IMR-90 (cell line): ENCODE data around the gene SLIT3. TPM values are rescaled to one million over a fixed set of nuclear protein-coding genes. Genes with fewer than 3 reads are reported as not detected.

Source experiments
- ATAC-seq: fragments of 200-7000 bp; cut with Tn5 transposase; 2 replicates; pipeline ENCODE4 v1.9.1; 2020; ENCODE audit warnings: low read depth, mild to moderate bottlenecking, moderate library complexity
- BruUV-seq: library from RNA; stranded (reverse); fragments of 400-500 nt; replicated peaks from 2 replicates; lab custom pipeline; 2021; lab: Mats Ljungman, UMichigan
- CTCF ChIA-PET: fragments of 300-600 bp; formaldehyde crosslinking; extraction: SDS; loops from one replicate; lab custom pipeline; 2021; ENCODE audit warnings: antibody characterized with exemption; lab: Yijun Ruan, JAX
- POLR2A ChIA-PET: fragments of 300-600 bp; sonication (Branson Sonifier 250); formaldehyde crosslinking; loops from one replicate; lab custom pipeline; 2022; ENCODE audit warnings: antibody characterized with exemption; ENCODE audit not compliant: unreplicated experiment; lab: Charles Lee
- DNase-seq: peaks from one replicate; pipeline ENCODE4 v3.0.0; 2013
- H2AFZ ChIP-seq: replicated peaks from 2 replicates; pipeline ENCODE3; 2013; ENCODE audit warnings: low read length, mild to moderate bottlenecking; ENCODE audit not compliant: poor library complexity
- H2AK5ac ChIP-seq: 2 replicates; pipeline ENCODE4 v1.6.1; 2013; ENCODE audit warnings: low read depth, low read length, inconsistent platforms
- H2AK9ac ChIP-seq: replicated peaks from 2 replicates; pipeline ENCODE3; 2013; ENCODE audit warnings: mild to moderate bottlenecking, low read depth, low read length, moderate library complexity; ENCODE audit not compliant: poor library complexity
- H2BK120ac ChIP-seq: 2 replicates; pipeline ENCODE4 v1.6.1; 2013; ENCODE audit warnings: low read depth, low read length, inconsistent platforms
- H2BK15ac ChIP-seq: 3 replicates; pipeline ENCODE4 v1.6.1; 2013; ENCODE audit warnings: low read depth, low read length, inconsistent platforms
- H2BK20ac ChIP-seq: 2 replicates; pipeline ENCODE4 v1.6.1; 2013; ENCODE audit warnings: low read depth, mild to moderate bottlenecking, inconsistent platforms, low read length, moderate library complexity
- H2BK5ac ChIP-seq: 2 replicates; pipeline ENCODE4 v1.6.1; 2013; ENCODE audit warnings: mild to moderate bottlenecking, low read depth, low read length, inconsistent platforms; ENCODE audit not compliant: poor library complexity, severe bottlenecking
- H3K14ac ChIP-seq: replicated peaks from 2 replicates; pipeline ENCODE4 v1.6.1; 2013; ENCODE audit warnings: low read depth, low read length, inconsistent platforms
- H3K18ac ChIP-seq: 2 replicates; pipeline ENCODE4 v1.6.1; 2013; ENCODE audit warnings: low read depth, low read length, control low read depth
- H3K23ac ChIP-seq: 2 replicates; pipeline ENCODE4 v1.6.1; 2013; ENCODE audit warnings: low read depth, low read length, inconsistent platforms
- H3K27ac ChIP-seq: 2 replicates; pipeline ENCODE4 v1.5.1; 2013; ENCODE audit warnings: mild to moderate bottlenecking, control low read depth, low read length; ENCODE audit not compliant: insufficient read depth
- H3K27me3 ChIP-seq: 2 replicates; pipeline ENCODE4 v1.6.1; 2013; ENCODE audit warnings: low read length; ENCODE audit not compliant: control insufficient read depth, insufficient read depth
- H3K36me3 ChIP-seq: 2 replicates; pipeline ENCODE4 v1.6.1; 2013; ENCODE audit warnings: low read length, mixed read lengths; ENCODE audit not compliant: control insufficient read depth, insufficient read depth
- H3K4ac ChIP-seq: 2 replicates; pipeline ENCODE4 v1.6.1; 2013; ENCODE audit warnings: low read depth, low read length, inconsistent platforms
- H3K4me1 ChIP-seq: 2 replicates; pipeline ENCODE4 v1.6.1; 2013; ENCODE audit warnings: low read length, mixed read lengths; ENCODE audit not compliant: control insufficient read depth, insufficient read depth
- H3K4me2 ChIP-seq: 2 replicates; pipeline ENCODE4 v1.6.1; 2013; ENCODE audit warnings: low read depth, mild to moderate bottlenecking, control low read depth, low read length, moderate library complexity
- H3K4me3 ChIP-seq: 2 replicates; pipeline ENCODE4 v1.5.1; 2013; ENCODE audit warnings: low read depth, mild to moderate bottlenecking, control low read depth, low read length, moderate library complexity; ENCODE audit not compliant: insufficient read depth
- H3K56ac ChIP-seq: 2 replicates; pipeline ENCODE4 v1.6.1; 2013; ENCODE audit warnings: low read length, inconsistent platforms; ENCODE audit not compliant: insufficient read depth; ENCODE audit errors: extremely low read depth
- H3K79me1 ChIP-seq, 2 experiments: 2 replicates each; pipeline ENCODE4 v1.6.1; 2013; ENCODE audit warnings: low read length in 2 of 2, inconsistent platforms in 1 of 2, low read depth in 1 of 2
- H3K9ac ChIP-seq: 2 replicates; pipeline ENCODE4 v1.6.1; 2013; ENCODE audit warnings: low read depth, low read length, control low read depth
- H3K9me1 ChIP-seq: 2 replicates; pipeline ENCODE4 v1.6.1; 2013; ENCODE audit warnings: low read length, inconsistent platforms; ENCODE audit not compliant: insufficient read depth
- H3K9me3 ChIP-seq: 2 replicates; pipeline ENCODE4 v1.6.1; 2013; ENCODE audit warnings: low read length; ENCODE audit not compliant: control insufficient read depth, insufficient read depth
- H4K20me1 ChIP-seq: 2 replicates; pipeline ENCODE4 v1.6.1; 2013; ENCODE audit warnings: low read length, inconsistent platforms; ENCODE audit not compliant: insufficient read depth
- H4K5ac ChIP-seq: 2 replicates; pipeline ENCODE4 v1.6.1; 2013; ENCODE audit warnings: mild to moderate bottlenecking, low read depth, low read length, control low read depth
- H4K8ac ChIP-seq, 2 experiments: 2 replicates each; pipeline ENCODE4 v1.6.1; 2013; ENCODE audit warnings: low read depth in 2 of 2, low read length in 2 of 2, control low read depth in 1 of 2, inconsistent platforms in 1 of 2
- H4K91ac ChIP-seq: 2 replicates; pipeline ENCODE4 v1.6.1; 2013; ENCODE audit warnings: low read depth, low read length, inconsistent platforms; ENCODE audit not compliant: insufficient read depth
- MXI1 ChIP-seq: IDR thresholded peaks from 2 replicates; pipeline ENCODE4 v1.6.1; 2012; ENCODE audit warnings: low read depth, mild to moderate bottlenecking, low read length, moderate library complexity, borderline replicate concordance
- WGBS, 2 experiments: methylation state at CpG; one replicate each; pipeline versions ENCODE4 v1.1.5 to v1.1.7; 2013; ENCODE audit warnings: missing lambda C conversion rate in 2 of 2; ENCODE audit not compliant: insufficient read length in 1 of 2; ENCODE audit errors: extremely low coverage in 2 of 2; 5-methylcytosine and 5-hydroxymethylcytosine counted together
- dilution Hi-C: fragments of 300-500 bp; cut with HindIII; formaldehyde crosslinking; loops from one replicate; pipeline ENCODE4 v1.14.3; 2018; ENCODE audit warnings: low sequenced_read_pairs; ENCODE audit not compliant: unreplicated experiment
- in situ Hi-C: fragments of 300-500 bp; cut with MboI; formaldehyde crosslinking; loops from 3 replicates; pipeline ENCODE4 v1.14.3; 2019; ENCODE audit warnings: low sequenced_read_pairs, inconsistent platforms, mixed read lengths
- intact Hi-C: fragments of 100-400 bp; cut with micrococcal nuclease; formaldehyde crosslinking; loops from 2 replicates; pipeline ENCODE4 v1.10.0; 2022
- polyA plus RNA-seq, 3 experiments: library from polyadenylated mRNA; depleted of rRNA; stranded (reverse); fragments of >200 nt; gene quantifications; 2 replicates each; pipeline ENCODE4 v1.2.3, GENCODE V29; 2012; ENCODE audit warnings: low replicate concordance in 1 of 3
- total RNA-seq: library from RNA; depleted of rRNA; stranded (reverse); fragments of >200 nt; gene quantifications from 2 replicates; pipeline ENCODE4 v1.2.3, GENCODE V29; 2012
- TF ChIP-seq, protein P1 (sequence below): fragments of 150-350 bp; IDR thresholded peaks from 2 replicates; pipeline ENCODE4 v1.6.1; 2017; ENCODE audit warnings: mild to moderate bottlenecking, antibody characterized with exemption, low read length, low read depth
- TF ChIP-seq, protein P2 (sequence below): conservative IDR thresholded peaks from 2 replicates; pipeline ENCODE4 v1.5.1; 2012; ENCODE audit warnings: mild to moderate bottlenecking, low read depth, low read length, improper control_type of control experiment

The SLIT3 gene
- total and polyA plus RNA-seq, 2 of the 4 experiments (the other 2 are of a cell fraction), result 0.18 to 0.50 TPM

DNA sequence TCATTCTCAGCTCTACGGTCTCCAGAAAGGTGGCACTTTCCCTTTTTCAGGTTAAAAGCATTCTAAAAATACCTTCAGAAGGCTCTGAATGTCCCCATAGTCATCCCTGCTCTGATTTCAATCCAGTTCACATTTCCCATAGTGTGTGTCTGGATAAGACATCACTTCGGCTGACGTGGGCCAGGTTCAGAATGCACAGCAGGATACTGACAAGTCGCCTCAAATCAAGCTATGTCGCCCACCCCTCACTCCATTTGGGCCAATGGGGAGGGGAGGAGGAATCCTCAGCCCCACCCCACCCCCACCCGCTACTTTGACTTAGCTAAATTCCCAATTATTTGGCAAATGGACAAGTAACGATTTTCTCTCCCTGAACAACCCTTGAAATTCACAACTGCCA is 148.0 kb downstream of the SLIT3 start:
- no CpG with 5 or more reads among the region's 7 CpGs for WGBS, 2 experiments
- no peak overlapping the region for H2BK120ac ChIP-seq
- no peaks in the 10 kb centered on the region for H3K27me3 ChIP-seq
- H3K18ac ChIP-seq, result no peak overlapping the region
- no peak overlapping the region for H3K4me3 ChIP-seq
- H3K23ac ChIP-seq, result no peak overlapping the region
- H2BK5ac ChIP-seq, result no peak overlapping the region
- H3K36me3 ChIP-seq, result no peaks in the 10 kb centered on the region
- H3K14ac ChIP-seq, result no peak overlapping the region
- H3K27ac ChIP-seq, result no peak overlapping the region
- no peak overlapping the region for H4K8ac ChIP-seq
- no peak overlapping the region for H3K4me2 ChIP-seq
- no peaks in the 10 kb centered on the region for H4K20me1 ChIP-seq
- H3K56ac ChIP-seq, result no peak overlapping the region
- H2AFZ ChIP-seq, result no peak overlapping the region
- H4K5ac ChIP-seq, result no peak overlapping the region
- BruUV-seq, result no TSS peak
- no peaks in the 10 kb centered on the region for H3K4me1 ChIP-seq
- TF ChIP-seq, protein P1, sequence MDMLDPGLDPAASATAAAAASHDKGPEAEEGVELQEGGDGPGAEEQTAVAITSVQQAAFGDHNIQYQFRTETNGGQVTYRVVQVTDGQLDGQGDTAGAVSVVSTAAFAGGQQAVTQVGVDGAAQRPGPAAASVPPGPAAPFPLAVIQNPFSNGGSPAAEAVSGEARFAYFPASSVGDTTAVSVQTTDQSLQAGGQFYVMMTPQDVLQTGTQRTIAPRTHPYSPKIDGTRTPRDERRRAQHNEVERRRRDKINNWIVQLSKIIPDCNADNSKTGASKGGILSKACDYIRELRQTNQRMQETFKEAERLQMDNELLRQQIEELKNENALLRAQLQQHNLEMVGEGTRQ, result no peak
- TF ChIP-seq, protein P2, sequence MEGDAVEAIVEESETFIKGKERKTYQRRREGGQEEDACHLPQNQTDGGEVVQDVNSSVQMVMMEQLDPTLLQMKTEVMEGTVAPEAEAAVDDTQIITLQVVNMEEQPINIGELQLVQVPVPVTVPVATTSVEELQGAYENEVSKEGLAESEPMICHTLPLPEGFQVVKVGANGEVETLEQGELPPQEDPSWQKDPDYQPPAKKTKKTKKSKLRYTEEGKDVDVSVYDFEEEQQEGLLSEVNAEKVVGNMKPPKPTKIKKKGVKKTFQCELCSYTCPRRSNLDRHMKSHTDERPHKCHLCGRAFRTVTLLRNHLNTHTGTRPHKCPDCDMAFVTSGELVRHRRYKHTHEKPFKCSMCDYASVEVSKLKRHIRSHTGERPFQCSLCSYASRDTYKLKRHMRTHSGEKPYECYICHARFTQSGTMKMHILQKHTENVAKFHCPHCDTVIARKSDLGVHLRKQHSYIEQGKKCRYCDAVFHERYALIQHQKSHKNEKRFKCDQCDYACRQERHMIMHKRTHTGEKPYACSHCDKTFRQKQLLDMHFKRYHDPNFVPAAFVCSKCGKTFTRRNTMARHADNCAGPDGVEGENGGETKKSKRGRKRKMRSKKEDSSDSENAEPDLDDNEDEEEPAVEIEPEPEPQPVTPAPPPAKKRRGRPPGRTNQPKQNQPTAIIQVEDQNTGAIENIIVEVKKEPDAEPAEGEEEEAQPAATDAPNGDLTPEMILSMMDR, result no peak
- no peak for TF ChIP-seq MXI1
- ChIA-PET CTCF (no interaction called here), POLR2A (no interaction called here)
- H3K79me1 ChIP-seq, result no peaks in the 10 kb centered on the region
- no peak overlapping the region for H4K91ac ChIP-seq
- H2AK9ac ChIP-seq, result no peak overlapping the region
- intact Hi-C loops, result no loop called here
- no peak overlapping the region for H2BK20ac ChIP-seq
- in situ Hi-C loops, result no loop called here
- H3K9me1 ChIP-seq, result no peaks in the 10 kb centered on the region
- dilution Hi-C loops, result no loop called here
- H3K4ac ChIP-seq, result no peak overlapping the region
- no peak overlapping the region for H2AK5ac ChIP-seq
- no peak overlapping the region for H2BK15ac ChIP-seq
- peaks cover 4% of the 10 kb centered on the region; the same call in 1 of the 2 replicates for H3K9me3 ChIP-seq
- no peak for ATAC-seq
- no peak for DNase-seq
- no peak overlapping the region for H3K9ac ChIP-seq
